Measurements from ENCODE around the gene SLC17A1.

DNA sequence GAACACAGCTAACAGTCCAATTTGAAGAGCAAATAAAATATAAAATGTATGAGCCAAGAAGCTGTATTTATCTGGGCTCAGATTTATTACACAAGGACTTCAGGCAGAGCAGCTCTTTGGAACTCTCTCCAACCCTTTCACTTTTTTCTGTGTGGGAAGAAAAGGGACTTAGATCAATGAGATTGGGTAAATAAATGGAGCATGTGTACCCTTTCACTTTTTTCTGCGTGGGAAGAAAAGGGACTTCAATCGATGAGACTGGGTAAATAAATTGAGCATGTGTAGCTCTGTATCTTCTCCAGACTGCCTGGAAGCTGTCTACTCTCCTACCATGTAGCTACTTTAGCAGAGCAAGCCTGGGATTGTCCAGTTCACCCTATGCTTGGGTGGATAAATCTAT lies 31.5 kb upstream of the SLC17A1 start:
- TF ChIP-seq, protein P1, sequence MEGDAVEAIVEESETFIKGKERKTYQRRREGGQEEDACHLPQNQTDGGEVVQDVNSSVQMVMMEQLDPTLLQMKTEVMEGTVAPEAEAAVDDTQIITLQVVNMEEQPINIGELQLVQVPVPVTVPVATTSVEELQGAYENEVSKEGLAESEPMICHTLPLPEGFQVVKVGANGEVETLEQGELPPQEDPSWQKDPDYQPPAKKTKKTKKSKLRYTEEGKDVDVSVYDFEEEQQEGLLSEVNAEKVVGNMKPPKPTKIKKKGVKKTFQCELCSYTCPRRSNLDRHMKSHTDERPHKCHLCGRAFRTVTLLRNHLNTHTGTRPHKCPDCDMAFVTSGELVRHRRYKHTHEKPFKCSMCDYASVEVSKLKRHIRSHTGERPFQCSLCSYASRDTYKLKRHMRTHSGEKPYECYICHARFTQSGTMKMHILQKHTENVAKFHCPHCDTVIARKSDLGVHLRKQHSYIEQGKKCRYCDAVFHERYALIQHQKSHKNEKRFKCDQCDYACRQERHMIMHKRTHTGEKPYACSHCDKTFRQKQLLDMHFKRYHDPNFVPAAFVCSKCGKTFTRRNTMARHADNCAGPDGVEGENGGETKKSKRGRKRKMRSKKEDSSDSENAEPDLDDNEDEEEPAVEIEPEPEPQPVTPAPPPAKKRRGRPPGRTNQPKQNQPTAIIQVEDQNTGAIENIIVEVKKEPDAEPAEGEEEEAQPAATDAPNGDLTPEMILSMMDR (IDR thresholded peaks at IDR 0.05) = no peak
- TF ChIP-seq POLR2A (IDR thresholded peaks at IDR 0.05) = no peak
